H9 (cell line): Measurements from ENCODE around the gene TMEM198. TPM values are rescaled to one million over a fixed set of nuclear protein-coding genes. Genes with fewer than 3 reads are reported as not detected.

Experiments used
- DNase-seq: peaks from one replicate; pipeline ENCODE4 v3.0.0-alpha.2; 2017
- H2AFZ ChIP-seq: one replicate; pipeline ENCODE4 v1.6.1; 2013; ENCODE audit warnings: mild to moderate bottlenecking, low read length, control low read depth, moderate library complexity
- H2AK5ac ChIP-seq: 2 replicates; pipeline ENCODE4 v1.6.1; 2013; ENCODE audit warnings: low read length, control low read depth, mixed read lengths; ENCODE audit not compliant: insufficient read length
- H2BK120ac ChIP-seq: one replicate; pipeline ENCODE4 v1.6.1; 2013; ENCODE audit warnings: low read depth, mild to moderate bottlenecking, low read length, control low read depth, inconsistent platforms; ENCODE audit not compliant: poor library complexity, severe bottlenecking
- H2BK12ac ChIP-seq: 2 replicates; pipeline ENCODE4 v1.6.1; 2013; ENCODE audit warnings: low read length, control low read depth, mixed read lengths, low read depth; ENCODE audit not compliant: insufficient read length
- H2BK15ac ChIP-seq: 2 replicates; pipeline ENCODE4 v1.6.1; 2013; ENCODE audit warnings: low read depth, low read length, control low read depth
- H2BK20ac ChIP-seq: one replicate; pipeline ENCODE4 v1.6.1; 2013; ENCODE audit warnings: low read depth, mild to moderate bottlenecking, low read length, control low read depth, inconsistent platforms; ENCODE audit not compliant: poor library complexity, severe bottlenecking
- H2BK5ac ChIP-seq: 2 replicates; pipeline ENCODE4 v1.6.1; 2013; ENCODE audit warnings: low read length, control low read depth, mixed read lengths; ENCODE audit not compliant: insufficient read length
- H3K14ac ChIP-seq: 2 replicates; pipeline ENCODE4 v1.6.1; 2013; ENCODE audit warnings: low read length, control low read depth; ENCODE audit not compliant: insufficient read depth
- H3K18ac ChIP-seq: 2 replicates; pipeline ENCODE4 v1.6.1; 2013; ENCODE audit warnings: low read depth, mild to moderate bottlenecking, mixed read lengths, low read length, control low read depth; ENCODE audit not compliant: insufficient read length
- H3K23ac ChIP-seq: 2 replicates; pipeline ENCODE4 v1.6.1; 2013; ENCODE audit warnings: low read length, control low read depth, mixed read lengths, low read depth; ENCODE audit not compliant: insufficient read length
- H3K23me2 ChIP-seq: 2 replicates; pipeline ENCODE4 v1.6.1; 2013; ENCODE audit warnings: low read depth, mild to moderate bottlenecking, mixed read lengths, low read length, control low read depth; ENCODE audit not compliant: insufficient read length, poor library complexity, severe bottlenecking
- H3K27ac ChIP-seq: 2 replicates; pipeline ENCODE4 v1.5.1; 2013; ENCODE audit warnings: low read length, control low read depth, mixed read lengths, low read depth; ENCODE audit not compliant: insufficient read length
- H3K27me3 ChIP-seq: 2 replicates; pipeline ENCODE4 v1.6.1; 2013; ENCODE audit warnings: low read length, control low read depth, inconsistent platforms; ENCODE audit not compliant: insufficient read depth
- H3K4ac ChIP-seq: 2 replicates; pipeline ENCODE4 v1.6.1; 2013; ENCODE audit warnings: low read depth, mild to moderate bottlenecking, control low read depth, inconsistent platforms, low read length, moderate library complexity
- H3K4me1 ChIP-seq: 2 replicates; pipeline ENCODE4 v1.6.1; 2013; ENCODE audit warnings: low read length, control low read depth, inconsistent platforms; ENCODE audit not compliant: insufficient read depth
- H3K4me2 ChIP-seq: 2 replicates; pipeline ENCODE4 v1.6.1; 2013; ENCODE audit warnings: low read length, control low read depth, mixed read lengths; ENCODE audit not compliant: insufficient read length, insufficient read depth
- H3K56ac ChIP-seq: 2 replicates; pipeline ENCODE4 v1.6.1; 2013; ENCODE audit warnings: low read depth, mild to moderate bottlenecking, mixed read lengths, low read length, control low read depth; ENCODE audit not compliant: insufficient read length
- H3K79me1 ChIP-seq: 2 replicates; pipeline ENCODE4 v1.6.1; 2013; ENCODE audit warnings: low read depth, mild to moderate bottlenecking, moderate library complexity, low read length, control low read depth, inconsistent platforms; ENCODE audit not compliant: insufficient read depth, poor library complexity, severe bottlenecking
- H3K79me2 ChIP-seq: 2 replicates; pipeline ENCODE4 v1.6.1; 2013; ENCODE audit warnings: low read length, control low read depth, inconsistent platforms; ENCODE audit not compliant: insufficient read depth
- H3K9ac ChIP-seq: 2 replicates; pipeline ENCODE4 v1.6.1; 2013; ENCODE audit warnings: low read length, control low read depth, mixed read lengths; ENCODE audit not compliant: insufficient read length; ENCODE audit errors: extremely low read depth
- H3K9me3 ChIP-seq: one replicate; pipeline ENCODE4 v1.6.1; 2013; ENCODE audit warnings: low read depth, low read length, inconsistent platforms; ENCODE audit not compliant: control insufficient read depth
- H3T11ph ChIP-seq: one replicate; pipeline ENCODE4 v1.6.1; 2013; ENCODE audit warnings: mild to moderate bottlenecking, low read length, control low read depth, inconsistent platforms
- H4K20me1 ChIP-seq: one replicate; pipeline ENCODE4 v1.6.1; 2013; ENCODE audit not compliant: control insufficient read depth, insufficient read length, insufficient read depth
- H4K5ac ChIP-seq: 2 replicates; pipeline ENCODE4 v1.6.1; 2013; ENCODE audit warnings: low read depth, mild to moderate bottlenecking, mixed read lengths, low read length, control low read depth; ENCODE audit not compliant: insufficient read length
- H4K8ac ChIP-seq: replicated peaks from 2 replicates; pipeline ENCODE4 v1.6.1; 2013; ENCODE audit warnings: low read length, control low read depth, mixed read lengths, low read depth; ENCODE audit not compliant: insufficient read length
- H4K91ac ChIP-seq: 2 replicates; pipeline ENCODE4 v1.6.1; 2013; ENCODE audit warnings: low read depth, mild to moderate bottlenecking, moderate library complexity, mixed read lengths, low read length, control low read depth; ENCODE audit not compliant: insufficient read length
- H3K27ac Mint-ChIP-seq, 3 experiments: 2 replicates in 2 of 3; 3 replicates in 1 of 3; pipeline ENCODE4 v1.8.0; 2020 to 2021; ENCODE audit warnings: mixed read lengths in 3 of 3, mild to moderate bottlenecking in 1 of 3, moderate library complexity in 1 of 3
- H3K27me3 Mint-ChIP-seq: 2 replicates; pipeline ENCODE4 v1.8.0; 2021; ENCODE audit warnings: low read depth, mild to moderate bottlenecking, moderate library complexity, mixed read lengths
- H3K36me3 Mint-ChIP-seq, 3 experiments: 2 replicates in 2 of 3; 3 replicates in 1 of 3; pipeline ENCODE4 v1.8.0; 2020 to 2021; ENCODE audit warnings: low read depth in 3 of 3, mixed read lengths in 3 of 3; ENCODE audit not compliant: insufficient read depth in 1 of 3
- H3K4me1 Mint-ChIP-seq, 2 experiments: 2 replicates each; pipeline ENCODE4 v1.8.0; 2020; ENCODE audit warnings: mixed read lengths in 2 of 2
- H3K4me3 Mint-ChIP-seq, 2 experiments: 2 replicates in 1 of 2; 3 replicates in 1 of 2; pipeline ENCODE4 v1.8.0; 2020 to 2021; ENCODE audit warnings: mild to moderate bottlenecking in 2 of 2, mixed read lengths in 2 of 2, moderate library complexity in 1 of 2
- H3K9me3 Mint-ChIP-seq, 2 experiments: 2 replicates in 1 of 2; 3 replicates in 1 of 2; pipeline ENCODE4 v1.8.0; 2020; ENCODE audit warnings: mild to moderate bottlenecking in 2 of 2, mixed read lengths in 2 of 2, moderate library complexity in 1 of 2
- CTCF ChIP-seq: fragments of 200-600 bp; sonication (generic); conservative IDR thresholded peaks from 3 replicates; pipeline ENCODE4 v1.8.0; 2021; ENCODE audit warnings: antibody characterized with exemption, mild to moderate bottlenecking
- WGBS: extraction: QIAGEN DNeasy Blood & Tissue Kit; methylation state at CpG from one replicate; pipeline ENCODE4 v1.1.7; 2013; ENCODE audit warnings: missing lambda C conversion rate, low lambda C conversion rate, mixed read lengths; ENCODE audit not compliant: insufficient read length; ENCODE audit errors: extremely low coverage; 5-methylcytosine and 5-hydroxymethylcytosine counted together
- total RNA-seq: library from RNA; stranded (reverse); gene quantifications from 2 replicates; pipeline ENCODE4 v1.2.1, GENCODE V29; 2021

The TMEM198 gene
- total RNA-seq, 1 experiment from 2014 or later = 7.7 TPM

- no peaks in the 10 kb centered on the region for H3K79me1 ChIP-seq
- H4K91ac ChIP-seq = no peak overlapping the region
- H3K23ac ChIP-seq = no peak overlapping the region
- peaks cover 20% of the 10 kb centered on the region for H3K27me3 Mint-ChIP-seq
- no peak overlapping the region for H2BK120ac ChIP-seq
- no peaks in the 10 kb centered on the region for H3K9me3 ChIP-seq
- peak overlapping the region in 1 of 2 experiments; percentile 39; a peak in 2 of 5 replicates for H3K4me3 Mint-ChIP-seq
- no peak overlapping the region for H3T11ph ChIP-seq
- H3K4me2 ChIP-seq = no peak overlapping the region
- TF ChIP-seq CTCF = no peak
- H3K9me3 Mint-ChIP-seq = no peaks in the 10 kb centered on the region; a peak in 1 of 5 replicates
- no peak overlapping the region for H3K27ac Mint-ChIP-seq
- H2BK20ac ChIP-seq = no peak overlapping the region
- WGBS = no CpG with 5 or more reads among the region's 5 CpGs
- no peak overlapping the region for H2AFZ ChIP-seq
- H4K20me1 ChIP-seq = no peaks in the 10 kb centered on the region
- H3K14ac ChIP-seq = no peak overlapping the region
- no peak overlapping the region for H2AK5ac ChIP-seq
- no peak overlapping the region for H2BK5ac ChIP-seq
- no peak overlapping the region for H3K56ac ChIP-seq
- peaks cover 48 to 63% of the 10 kb centered on the region in 2 experiments for H3K4me1 Mint-ChIP-seq
- H3K79me2 ChIP-seq = no peaks in the 10 kb centered on the region
- H3K27ac ChIP-seq = no peak overlapping the region
- H4K5ac ChIP-seq = no peak overlapping the region
- peaks cover 15 to 18% (median 17%) of the 10 kb centered on the region in 3 experiments for H3K36me3 Mint-ChIP-seq
- H2BK12ac ChIP-seq = no peak overlapping the region
- H3K18ac ChIP-seq = no peak overlapping the region
- H3K27me3 ChIP-seq = no peaks in the 10 kb centered on the region; the same call in 1 of the 2 replicates
- no peak overlapping the region for H4K8ac ChIP-seq
- no peak for DNase-seq
- H2BK15ac ChIP-seq = no peak overlapping the region
- H3K23me2 ChIP-seq = peaks cover 7% of the 10 kb centered on the region
- H3K4me1 ChIP-seq = peaks cover 5% of the 10 kb centered on the region; the same call in 1 of the 2 replicates
- no peak overlapping the region for H3K4ac ChIP-seq
- no peak overlapping the region for H3K9ac ChIP-seq
Observed at GRCh38 chr2:219573166-219573565, 29.3 kb downstream of the TMEM198 start.
